Measurements from ENCODE around the gene LPCAT1.

LPCAT1 gene

DNA sequence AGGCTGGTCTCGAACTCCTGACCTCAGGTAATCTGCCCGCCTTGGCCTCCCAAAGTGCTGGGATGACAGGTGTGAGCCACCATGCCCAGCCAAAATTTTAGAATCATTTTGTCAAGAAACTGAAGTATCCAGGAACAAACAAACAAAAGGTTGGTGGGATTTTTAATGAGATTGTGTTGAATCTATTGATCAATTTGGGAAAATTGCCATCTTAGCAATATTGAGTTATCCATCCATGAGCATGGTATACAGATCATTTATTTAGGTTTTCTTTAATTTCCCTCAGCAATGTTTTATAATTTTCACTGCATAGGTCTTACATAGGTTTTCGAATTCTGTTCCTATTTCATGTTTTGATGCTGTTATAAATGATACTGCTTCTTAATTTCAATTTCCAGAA is 5.7 kb upstream of the LPCAT1 start:
- Histone ChIP-seq H3K27me3 (ENCODE audit: insufficient read depth, low read length, poor library complexity, severe bottlenecking) (no peaks in the 10 kb centered on the region), H3K9me3 (ENCODE audit: insufficient read depth, low read depth, low read length) (no peaks in the 10 kb centered on the region), H3F3A (ENCODE audit: low read depth) (no peaks in the 10 kb centered on the region), H3K4me2 (ENCODE audit: low read depth, low read length, poor library complexity, severe bottlenecking) (no peak overlapping the region), H3K79me2 (ENCODE audit: insufficient read depth, low read length) (no peaks in the 10 kb centered on the region), H3K4me3 (ENCODE audit: low read length, poor library complexity, severe bottlenecking) (no peak overlapping the region), H3K9ac (ENCODE audit: low read depth, low read length, poor library complexity, severe bottlenecking) (no peak overlapping the region), H3K9me2 (replicated peaks; ENCODE audit: low read depth, low read length) (no peaks in the 10 kb centered on the region), H3K36me3 (ENCODE audit: insufficient read depth, low read length) (no peaks in the 10 kb centered on the region), H3K4me1 (ENCODE audit: insufficient read depth, low read length, poor library complexity, severe bottlenecking) (peaks cover 6% of the 10 kb centered on the region), H4K20me1 (ENCODE audit: insufficient read depth, low read length, poor library complexity, severe bottlenecking) (no peaks in the 10 kb centered on the region), H2AFZ (ENCODE audit: low read length) (no peak overlapping the region)
- TF ChIP-seq, protein P1, sequence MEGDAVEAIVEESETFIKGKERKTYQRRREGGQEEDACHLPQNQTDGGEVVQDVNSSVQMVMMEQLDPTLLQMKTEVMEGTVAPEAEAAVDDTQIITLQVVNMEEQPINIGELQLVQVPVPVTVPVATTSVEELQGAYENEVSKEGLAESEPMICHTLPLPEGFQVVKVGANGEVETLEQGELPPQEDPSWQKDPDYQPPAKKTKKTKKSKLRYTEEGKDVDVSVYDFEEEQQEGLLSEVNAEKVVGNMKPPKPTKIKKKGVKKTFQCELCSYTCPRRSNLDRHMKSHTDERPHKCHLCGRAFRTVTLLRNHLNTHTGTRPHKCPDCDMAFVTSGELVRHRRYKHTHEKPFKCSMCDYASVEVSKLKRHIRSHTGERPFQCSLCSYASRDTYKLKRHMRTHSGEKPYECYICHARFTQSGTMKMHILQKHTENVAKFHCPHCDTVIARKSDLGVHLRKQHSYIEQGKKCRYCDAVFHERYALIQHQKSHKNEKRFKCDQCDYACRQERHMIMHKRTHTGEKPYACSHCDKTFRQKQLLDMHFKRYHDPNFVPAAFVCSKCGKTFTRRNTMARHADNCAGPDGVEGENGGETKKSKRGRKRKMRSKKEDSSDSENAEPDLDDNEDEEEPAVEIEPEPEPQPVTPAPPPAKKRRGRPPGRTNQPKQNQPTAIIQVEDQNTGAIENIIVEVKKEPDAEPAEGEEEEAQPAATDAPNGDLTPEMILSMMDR (conservative IDR thresholded peaks at IDR 0.05; ENCODE audit: low read length) = no peak
- TF ChIP-seq EZH2phosphoT487 (IDR thresholded peaks at IDR 0.05; ENCODE audit: borderline replicate concordance) = no peak

DNA sequence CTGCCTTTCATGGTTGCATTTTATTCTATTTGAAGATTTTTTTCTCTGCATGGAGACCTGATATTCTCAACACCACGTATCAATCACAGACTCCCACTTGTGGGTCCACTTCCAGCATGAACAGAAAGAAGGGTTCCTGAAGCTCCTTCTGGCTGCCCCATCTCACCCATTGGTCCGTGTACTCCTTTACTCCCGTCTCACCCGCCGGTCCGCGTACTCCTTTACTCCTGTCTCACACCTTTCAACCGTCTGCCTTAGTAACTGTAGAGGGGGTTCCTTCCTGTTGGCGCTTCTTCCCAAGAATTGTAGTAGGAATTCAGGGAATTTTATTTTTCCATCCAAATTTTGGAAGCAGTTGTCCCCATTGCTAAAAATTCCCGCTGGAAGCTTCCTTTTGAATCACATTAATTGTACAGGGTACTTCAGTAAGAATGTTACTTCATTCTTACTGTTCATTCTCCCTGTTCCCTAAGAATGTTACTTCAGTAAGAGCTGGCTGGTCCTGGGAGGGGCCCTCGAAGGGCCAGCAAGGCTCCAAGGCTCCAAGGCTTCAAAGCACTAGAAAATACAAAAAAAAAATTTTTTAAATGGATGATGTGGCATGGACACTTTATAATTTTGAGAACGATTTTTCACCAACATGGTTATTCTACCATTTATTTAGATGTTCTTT is 3.9 kb upstream of the LPCAT1 start:
- Histone ChIP-seq H3K9ac (ENCODE audit: low read depth, low read length, poor library complexity, severe bottlenecking) (no peak overlapping the region), H3K4me3 (ENCODE audit: low read length, poor library complexity, severe bottlenecking) (no peak overlapping the region), H3F3A (ENCODE audit: low read depth) (no peaks in the 10 kb centered on the region)

DNA sequence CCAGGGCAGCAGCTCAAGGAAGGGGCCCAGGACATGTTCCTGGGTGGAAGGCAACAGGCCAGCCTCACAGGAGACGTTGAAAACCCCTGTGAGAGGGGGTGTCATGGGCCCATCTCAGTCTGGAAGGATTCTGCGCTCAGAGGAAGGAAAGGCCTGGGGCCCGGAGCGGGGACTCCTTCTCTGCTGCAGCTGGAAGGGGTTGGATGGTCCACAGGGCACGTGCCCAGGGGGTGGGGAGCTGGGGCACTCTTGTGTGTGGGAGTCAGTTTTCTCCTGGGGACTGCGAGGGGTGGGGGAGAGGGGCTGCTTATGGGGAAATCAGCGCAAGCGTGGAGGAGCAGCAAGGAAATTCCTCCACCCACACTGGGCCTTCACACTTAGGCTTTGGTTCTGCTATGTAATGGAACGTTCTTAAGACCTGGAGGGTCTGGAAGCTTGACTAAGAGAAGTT is 2.9 kb upstream of the LPCAT1 start:
- Histone ChIP-seq H3F3A (ENCODE audit: low read depth) (no peaks in the 10 kb centered on the region), H3K9ac (ENCODE audit: low read depth, low read length, poor library complexity, severe bottlenecking) (no peak overlapping the region)

More for the DNA sequence above, 3.9 kb upstream of the LPCAT1 start:
- Histone ChIP-seq H3K9me3 (ENCODE audit: insufficient read depth, low read depth, low read length) (no peaks in the 10 kb centered on the region), H3K36me3 (ENCODE audit: insufficient read depth, low read length) (no peaks in the 10 kb centered on the region), H3K79me2 (ENCODE audit: insufficient read depth, low read length) (peaks cover 7% of the 10 kb centered on the region), H3K9me2 (replicated peaks; ENCODE audit: low read depth, low read length) (no peaks in the 10 kb centered on the region), H3K27me3 (ENCODE audit: insufficient read depth, low read length, poor library complexity, severe bottlenecking) (no peaks in the 10 kb centered on the region), H3K4me2 (ENCODE audit: low read depth, low read length, poor library complexity, severe bottlenecking) (no peak overlapping the region), H3K4me1 (ENCODE audit: insufficient read depth, low read length, poor library complexity, severe bottlenecking) (peaks cover 10% of the 10 kb centered on the region), H2AFZ (ENCODE audit: low read length) (no peak overlapping the region), H4K20me1 (ENCODE audit: insufficient read depth, low read length, poor library complexity, severe bottlenecking) (peaks cover 7% of the 10 kb centered on the region)
- no peak for TF ChIP-seq EZH2phosphoT487 (IDR thresholded peaks at IDR 0.05; ENCODE audit: borderline replicate concordance)
- TF ChIP-seq, protein P1 (conservative IDR thresholded peaks at IDR 0.05; ENCODE audit: low read length) = no peak

More for the DNA sequence above, 2.9 kb upstream of the LPCAT1 start:
- no peaks in the 10 kb centered on the region for H3K9me3 ChIP-seq (ENCODE audit: insufficient read depth, low read depth, low read length)
- H3K4me2 ChIP-seq (ENCODE audit: low read depth, low read length, poor library complexity, severe bottlenecking) = no peak overlapping the region
- H3K27me3 ChIP-seq (ENCODE audit: insufficient read depth, low read length, poor library complexity, severe bottlenecking) = no peaks in the 10 kb centered on the region
- H4K20me1 ChIP-seq (ENCODE audit: insufficient read depth, low read length, poor library complexity, severe bottlenecking) = peaks cover 16% of the 10 kb centered on the region
- no peaks in the 10 kb centered on the region for H3K9me2 ChIP-seq (replicated peaks; ENCODE audit: low read depth, low read length)
- no peak overlapping the region for H3K4me3 ChIP-seq (ENCODE audit: low read length, poor library complexity, severe bottlenecking)
- H3K36me3 ChIP-seq (ENCODE audit: insufficient read depth, low read length) = no peaks in the 10 kb centered on the region
- no peak overlapping the region for H2AFZ ChIP-seq (ENCODE audit: low read length)
- peaks cover 19% of the 10 kb centered on the region for H3K4me1 ChIP-seq (ENCODE audit: insufficient read depth, low read length, poor library complexity, severe bottlenecking)
- TF ChIP-seq, protein P1 (conservative IDR thresholded peaks at IDR 0.05; ENCODE audit: low read length) = no peak
- TF ChIP-seq EZH2phosphoT487 (IDR thresholded peaks at IDR 0.05; ENCODE audit: borderline replicate concordance) = no peak
- H3K79me2 ChIP-seq (ENCODE audit: insufficient read depth, low read length) = peaks cover 17% of the 10 kb centered on the region

All from Loucy (cell line).